Measurements from ENCODE around the gene GPX2. TPM values are rescaled to one million over a fixed set of nuclear protein-coding genes. Genes with fewer than 3 reads are reported as not detected.
A peak's percentile ranks its signal among the peaks of the same experiment; 100 is the strongest.

GPX2 gene
- total RNA-seq, 1 donor from 2014 or later: not detected

DNA sequence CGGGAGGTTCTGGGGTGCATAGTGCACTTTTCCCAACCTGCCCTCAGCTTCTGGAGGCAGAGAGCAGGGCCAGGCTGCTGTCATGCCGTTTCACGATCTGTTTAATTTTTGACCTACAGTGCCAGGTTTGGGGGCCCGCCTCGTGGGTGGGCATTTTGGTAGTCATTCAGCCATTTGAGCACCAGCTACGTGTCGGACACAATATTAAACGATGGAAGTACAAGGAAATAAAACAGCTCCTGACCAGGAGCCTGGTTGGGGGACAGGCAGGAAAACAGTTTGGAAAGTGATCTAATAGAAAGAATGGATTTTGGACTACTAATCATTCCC, 44.9 kb upstream of the GPX2 start:
- H3K36me3 ChIP-seq: no peaks in the 10 kb centered on the region
- H3K9me3 ChIP-seq (ENCODE audit: low read depth): no peaks in the 10 kb centered on the region
- no peak for DNase-seq (ENCODE audit: low spot score)
- no peak overlapping the region for H3K27ac ChIP-seq
- peak overlapping the region; percentile 34 for H3K9ac ChIP-seq
- Mint-ChIP-seq H3K4me3 (peak overlapping the region; percentile 99), H3K36me3 (no peaks in the 10 kb centered on the region), H3K27me3 (ENCODE audit: insufficient read depth, low read depth) (peaks cover 3% of the 10 kb centered on the region), H3K4me1 (peaks cover 18% of the 10 kb centered on the region), H3K27ac (peak overlapping the region; percentile 51), H3K9me3 (no peaks in the 10 kb centered on the region)
- no peaks in the 10 kb centered on the region for H4K20me1 ChIP-seq (ENCODE audit: low read depth)
- peak overlapping the region; percentile 73 for H3K4me3 ChIP-seq
- H3K4me1 ChIP-seq: peaks cover 7% of the 10 kb centered on the region
- no peaks in the 10 kb centered on the region for H3F3A ChIP-seq (ENCODE audit: low read depth)
- no peak for TF ChIP-seq EZH2 (IDR thresholded peaks at IDR 0.05)
- TF ChIP-seq, protein P1, sequence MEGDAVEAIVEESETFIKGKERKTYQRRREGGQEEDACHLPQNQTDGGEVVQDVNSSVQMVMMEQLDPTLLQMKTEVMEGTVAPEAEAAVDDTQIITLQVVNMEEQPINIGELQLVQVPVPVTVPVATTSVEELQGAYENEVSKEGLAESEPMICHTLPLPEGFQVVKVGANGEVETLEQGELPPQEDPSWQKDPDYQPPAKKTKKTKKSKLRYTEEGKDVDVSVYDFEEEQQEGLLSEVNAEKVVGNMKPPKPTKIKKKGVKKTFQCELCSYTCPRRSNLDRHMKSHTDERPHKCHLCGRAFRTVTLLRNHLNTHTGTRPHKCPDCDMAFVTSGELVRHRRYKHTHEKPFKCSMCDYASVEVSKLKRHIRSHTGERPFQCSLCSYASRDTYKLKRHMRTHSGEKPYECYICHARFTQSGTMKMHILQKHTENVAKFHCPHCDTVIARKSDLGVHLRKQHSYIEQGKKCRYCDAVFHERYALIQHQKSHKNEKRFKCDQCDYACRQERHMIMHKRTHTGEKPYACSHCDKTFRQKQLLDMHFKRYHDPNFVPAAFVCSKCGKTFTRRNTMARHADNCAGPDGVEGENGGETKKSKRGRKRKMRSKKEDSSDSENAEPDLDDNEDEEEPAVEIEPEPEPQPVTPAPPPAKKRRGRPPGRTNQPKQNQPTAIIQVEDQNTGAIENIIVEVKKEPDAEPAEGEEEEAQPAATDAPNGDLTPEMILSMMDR (IDR thresholded peaks at IDR 0.05): no peak
- peaks cover 24% of the 10 kb centered on the region for H3K27me3 ChIP-seq
- H3K79me2 ChIP-seq (ENCODE audit: low read depth): peaks cover 24% of the 10 kb centered on the region
- peak overlapping the region; percentile 99 for H2AFZ ChIP-seq (replicated peaks)
- H3K4me2 ChIP-seq: peak overlapping the region; percentile 88

DNA sequence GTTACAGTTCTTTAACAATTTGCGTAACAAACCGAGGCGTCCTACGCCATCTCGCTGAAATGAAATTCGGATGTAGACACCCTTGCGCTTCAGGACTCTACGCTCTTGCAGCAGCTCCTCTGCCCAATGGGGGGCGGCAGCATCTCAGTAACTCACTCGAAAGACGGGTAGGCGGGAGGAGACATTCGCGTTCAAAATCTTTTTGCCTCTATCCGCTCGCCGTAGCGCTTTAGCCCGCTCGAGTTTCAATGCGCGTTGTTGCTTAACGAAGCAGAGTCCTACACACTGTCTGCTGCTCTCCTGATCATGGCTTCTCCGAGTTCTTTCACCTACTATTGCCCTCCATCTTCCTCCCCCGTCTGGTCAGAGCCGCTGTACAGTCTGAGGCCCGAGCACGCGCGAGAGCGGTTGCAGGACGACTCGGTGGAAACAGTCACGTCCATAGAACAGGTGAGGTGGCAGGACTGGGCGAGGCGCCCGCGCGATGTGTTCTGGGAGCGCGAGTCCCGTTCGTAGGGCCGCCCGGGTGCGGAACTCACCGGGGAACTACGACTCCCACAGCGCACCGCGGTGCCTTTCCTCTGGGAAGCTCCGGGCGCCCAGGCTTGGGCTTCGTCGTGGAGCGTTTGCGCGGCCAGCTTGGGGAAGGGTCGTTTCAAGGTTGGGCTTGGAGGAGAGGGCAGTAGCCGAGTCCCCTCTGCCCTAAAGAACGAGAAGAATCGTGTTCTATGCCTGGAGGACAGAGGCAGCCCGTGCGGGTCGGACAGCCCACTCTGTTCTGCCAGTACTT, 44.3 kb upstream of the GPX2 start, which contains the start of gene FNTB:
Gene FNTB, plus strand, starts transcription at position 248 of the 790 bp plus-strand sequence. Its CDS starts 59 bp downstream, at position 307.
- peak within 1 kb of the TSS; percentile 34 for H3K9ac ChIP-seq
- no peaks in the 10 kb centered on the region for H3F3A ChIP-seq (ENCODE audit: low read depth)
- H3K36me3 ChIP-seq: no peaks in the 10 kb centered on the region
- peaks cover 7% of the 10 kb centered on the region for H3K4me1 ChIP-seq
- Mint-ChIP-seq H3K4me3 (peak within 1 kb of the TSS; percentile 99), H3K36me3 (no peaks in the 10 kb centered on the region), H3K9me3 (no peaks in the 10 kb centered on the region), H3K27ac (peak within 1 kb of the TSS; percentile 77), H3K27me3 (ENCODE audit: insufficient read depth, low read depth) (peaks cover 3% of the 10 kb centered on the region), H3K4me1 (peaks cover 18% of the 10 kb centered on the region)
- TF ChIP-seq EZH2 (IDR thresholded peaks at IDR 0.05) (peak; percentile 34), EZH2phosphoT487 (IDR thresholded peaks at IDR 0.05) (no peak)
- TF ChIP-seq, protein P1 (IDR thresholded peaks at IDR 0.05): peak; percentile 70
- peak; percentile 97 for DNase-seq (ENCODE audit: low spot score)
- H3K4me2 ChIP-seq: peak within 1 kb of the TSS; percentile 88
- peak within 1 kb of the TSS; percentile 99 for H2AFZ ChIP-seq (replicated peaks)
- no peak within 1 kb of the TSS for H3K27ac ChIP-seq
- peak within 1 kb of the TSS; percentile 73 for H3K4me3 ChIP-seq
- no peaks in the 10 kb centered on the region for H3K9me3 ChIP-seq (ENCODE audit: low read depth)
- H3K27me3 ChIP-seq: peaks cover 24% of the 10 kb centered on the region
- H4K20me1 ChIP-seq (ENCODE audit: low read depth): no peaks in the 10 kb centered on the region
- H3K79me2 ChIP-seq (ENCODE audit: low read depth): peaks cover 24% of the 10 kb centered on the region

DNA sequence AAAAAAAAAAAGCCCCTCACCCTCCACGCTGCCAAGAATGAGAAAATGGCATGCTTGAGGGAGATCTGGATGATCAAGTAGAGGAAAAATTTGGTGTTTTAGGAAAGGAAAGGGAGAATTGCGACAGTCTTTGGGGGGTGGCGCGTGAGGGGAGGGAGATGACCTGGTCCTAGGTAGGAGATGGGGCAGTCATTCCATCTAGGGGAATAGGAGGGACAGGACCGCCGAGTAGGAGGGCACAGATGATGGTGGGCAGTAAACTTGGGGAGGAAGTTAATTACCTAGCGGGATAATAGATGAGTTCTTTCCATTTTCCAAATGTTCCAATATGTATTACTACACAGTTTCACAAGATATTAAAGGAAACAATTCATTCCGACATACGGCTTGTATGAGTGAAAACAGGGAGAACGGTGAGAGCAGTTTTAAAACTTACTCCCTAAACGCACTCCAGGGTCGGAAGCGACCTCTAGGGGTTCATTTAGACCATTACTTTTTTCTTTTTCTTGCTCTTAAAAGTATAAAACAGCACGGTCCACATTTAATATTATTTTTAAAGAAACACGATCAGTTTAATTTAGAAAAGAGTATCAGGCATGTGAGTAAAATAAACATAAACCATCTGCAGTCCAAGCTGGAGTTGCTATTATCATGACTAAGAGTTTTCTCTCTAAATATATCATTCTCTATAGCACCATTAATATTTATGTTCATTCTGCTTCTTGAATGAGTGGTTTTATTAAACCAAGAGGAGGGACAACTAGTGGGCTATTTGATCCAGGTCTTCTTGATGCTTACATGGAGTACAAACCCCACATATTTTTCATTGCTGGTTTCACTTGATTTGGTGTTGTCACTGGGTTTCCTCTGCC, 41.1 kb upstream of the GPX2 start:
- H3K36me3 ChIP-seq: no peaks in the 10 kb centered on the region
- peak; percentile 58 for DNase-seq (ENCODE audit: low spot score)
- peaks cover 16% of the 10 kb centered on the region for H3K79me2 ChIP-seq (ENCODE audit: low read depth)
- no peaks in the 10 kb centered on the region for H3K9me3 ChIP-seq (ENCODE audit: low read depth)
- H2AFZ ChIP-seq (replicated peaks): peak overlapping the region; percentile 83
- Mint-ChIP-seq H3K27ac (no peak overlapping the region), H3K4me1 (peaks cover 21% of the 10 kb centered on the region), H3K36me3 (no peaks in the 10 kb centered on the region), H3K9me3 (no peaks in the 10 kb centered on the region), H3K4me3 (peak overlapping the region; percentile 58), H3K27me3 (ENCODE audit: insufficient read depth, low read depth) (peaks cover 3% of the 10 kb centered on the region)
- no peak overlapping the region for H3K27ac ChIP-seq
- no peak overlapping the region for H3K9ac ChIP-seq
- peaks cover 12% of the 10 kb centered on the region for H3K4me1 ChIP-seq
- peaks cover 4% of the 10 kb centered on the region for H3F3A ChIP-seq (ENCODE audit: low read depth)
- peaks cover 24% of the 10 kb centered on the region for H3K27me3 ChIP-seq
- H4K20me1 ChIP-seq (ENCODE audit: low read depth): no peaks in the 10 kb centered on the region
- peak overlapping the region; percentile 38 for H3K4me3 ChIP-seq
- H3K4me2 ChIP-seq: peak overlapping the region; percentile 74
- no peak for TF ChIP-seq EZH2phosphoT487 (IDR thresholded peaks at IDR 0.05)
- TF ChIP-seq, protein P1 (IDR thresholded peaks at IDR 0.05): peak; percentile 76
